SK-N-SH (cell line): Measurements from ENCODE around the gene THBD. TPM values are rescaled to one million over a fixed set of nuclear protein-coding genes. Genes with fewer than 3 reads are reported as not detected.

Source experiments
- CTCF ChIA-PET: fragments of 300-600, 350-600 bp; formaldehyde crosslinking; extraction: SDS; loops from one replicate; lab custom pipeline; 2021; lab: Yijun Ruan, JAX
- POLR2A ChIA-PET: fragments of 350-600 bp; sonication (Branson Sonifier 250); formaldehyde crosslinking; extraction: SDS; loops from one replicate; lab custom pipeline; 2020; ENCODE audit warnings: antibody characterized with exemption, inconsistent platforms; lab: Yijun Ruan, JAX
- DNase-seq: peaks from one replicate; pipeline ENCODE4 v3.0.0; 2012
- H2AFZ ChIP-seq: fragments of 200-600 bp; sonication (generic); 2 replicates; pipeline ENCODE4 v1.8.1; 2016; ENCODE audit warnings: antibody characterized with exemption, mild to moderate bottlenecking, low read depth
- H3F3A ChIP-seq: fragments of 200-600 bp; sonication (generic); replicated peaks from 2 replicates; pipeline ENCODE3; 2016; ENCODE audit warnings: antibody characterized with exemption, mild to moderate bottlenecking; ENCODE audit not compliant: insufficient read depth
- H3K27ac ChIP-seq, 2 experiments: fragments of 200-500 bp in 1 of 2; fragments of 200-600 bp in 1 of 2; sonication (Bioruptor generic) in 1 of 2; sonication (generic), shearing (Covaris generic) in 1 of 2; 2 replicates each; pipeline versions ENCODE4 v1.5.1 to v1.6.1; 2014 to 2016; ENCODE audit warnings: low read depth in 2 of 2, inconsistent platforms in 1 of 2, low read length in 1 of 2, mild to moderate bottlenecking in 1 of 2, mixed read lengths in 1 of 2
- H3K27me3 ChIP-seq: fragments of 200-600 bp; sonication (generic), shearing (Covaris generic); 2 replicates; pipeline ENCODE4 v1.6.1; 2016; ENCODE audit warnings: mixed run types; ENCODE audit not compliant: insufficient read depth
- H3K36me3 ChIP-seq, 2 experiments: fragments of 200-500 bp in 1 of 2; fragments of 200-600 bp in 1 of 2; sonication (Bioruptor generic) in 1 of 2; sonication (generic) in 1 of 2; replicated peaks in 1 of 2; 2 replicates each; pipeline versions ENCODE3 to v1.5.1; 2014 to 2016; ENCODE audit warnings: low read length in 1 of 2, mild to moderate bottlenecking in 1 of 2; ENCODE audit not compliant: insufficient read depth in 2 of 2, control insufficient read depth in 1 of 2
- H3K4me1 ChIP-seq, 2 experiments: fragments of 200-500 bp in 1 of 2; fragments of 200-600 bp in 1 of 2; sonication (Bioruptor generic) in 1 of 2; sonication (generic), shearing (Covaris generic) in 1 of 2; 2 replicates each; pipeline versions ENCODE4 v1.5.1 to v1.6.1; 2014 to 2016; ENCODE audit warnings: low read depth in 1 of 2, low read length in 1 of 2, mixed run types in 1 of 2; ENCODE audit not compliant: insufficient read depth in 2 of 2, control insufficient read depth in 1 of 2
- H3K4me2 ChIP-seq: fragments of 200-600 bp; sonication (generic), shearing (Covaris generic); 2 replicates; pipeline ENCODE4 v1.6.1; 2017; ENCODE audit warnings: mixed run types
- H3K4me3 ChIP-seq, 2 experiments: fragments of 200-500 bp in 1 of 2; fragments of 200-600 bp in 1 of 2; sonication (Bioruptor generic) in 1 of 2; sonication (generic), shearing (Covaris generic) in 1 of 2; 2 replicates each; pipeline versions ENCODE4 v1.5.1 to v1.8.1; 2014 to 2016; ENCODE audit warnings: low read depth in 2 of 2, inconsistent platforms in 1 of 2, low read length in 1 of 2, mild to moderate bottlenecking in 1 of 2, mixed read lengths in 1 of 2, moderate library complexity in 1 of 2
- H3K79me2 ChIP-seq: fragments of 200-600 bp; sonication (generic); 2 replicates; pipeline ENCODE4 v1.8.1; 2017; ENCODE audit warnings: mild to moderate bottlenecking; ENCODE audit not compliant: insufficient read depth
- H3K9ac ChIP-seq: fragments of 200-600 bp; sonication (generic); 2 replicates; pipeline ENCODE4 v1.6.1; 2017; ENCODE audit warnings: mixed run types
- H3K9me2 ChIP-seq: fragments of 200-600 bp; sonication (generic); 2 replicates; pipeline ENCODE4 v1.6.1; 2017; ENCODE audit warnings: mixed run types
- H3K9me3 ChIP-seq: fragments of 200-600 bp; sonication (generic); 2 replicates; pipeline ENCODE4 v1.6.1; 2017; ENCODE audit warnings: mixed run types, mild to moderate bottlenecking, moderate library complexity
- H4K20me1 ChIP-seq: fragments of 200-600 bp; sonication (generic); 2 replicates; pipeline ENCODE4 v1.6.1; 2017; ENCODE audit warnings: mild to moderate bottlenecking, mixed run types; ENCODE audit not compliant: insufficient read depth
- CTCF ChIP-seq: fragments of 200-600 bp; sonication (generic); IDR thresholded peaks from 2 replicates; pipeline ENCODE4 v1.6.1; 2017; ENCODE audit warnings: antibody characterized with exemption, mild to moderate bottlenecking, moderate library complexity
- ELF1 ChIP-seq: IDR thresholded peaks from 2 replicates; pipeline ENCODE4 v1.4.0; 2012
- FOSL2 ChIP-seq: IDR thresholded peaks from 2 replicates; pipeline ENCODE4 v1.4.0; 2012; ENCODE audit warnings: low read depth, mild to moderate bottlenecking, moderate library complexity, borderline replicate concordance
- FOXJ3 ChIP-seq: sonication (generic); formaldehyde crosslinking; IDR thresholded peaks from 2 replicates; pipeline ENCODE4 v1.5.1; 2020; ENCODE audit warnings: mild to moderate bottlenecking, missing genetic modification reagents
- GABPA ChIP-seq: IDR thresholded peaks from 2 replicates; pipeline ENCODE4 v1.4.0; 2012; ENCODE audit warnings: low read depth, mild to moderate bottlenecking
- IRF3 ChIP-seq: fragments of 150-350 bp; IDR thresholded peaks from 2 replicates; pipeline ENCODE4 v1.6.1; 2016; ENCODE audit warnings: mild to moderate bottlenecking, low read depth, low read length
- JUND ChIP-seq: IDR thresholded peaks from 2 replicates; pipeline ENCODE4 v1.4.0; 2012
- MXI1 ChIP-seq: IDR thresholded peaks from 2 replicates; pipeline ENCODE4 v1.6.1; 2012; ENCODE audit warnings: mild to moderate bottlenecking, low read depth, low read length, improper control_type of control experiment
- NRF1 ChIP-seq: IDR thresholded peaks from 2 replicates; pipeline ENCODE4 v1.6.1; 2012; ENCODE audit warnings: low read depth, mild to moderate bottlenecking, low read length
- POLR2AphosphoS5 ChIP-seq: IDR thresholded peaks from 2 replicates; pipeline ENCODE4 v1.6.1; 2012; ENCODE audit warnings: low read depth, low read length
- RAD21 ChIP-seq: IDR thresholded peaks from 2 replicates; pipeline ENCODE4 v1.6.1; 2012; ENCODE audit warnings: mild to moderate bottlenecking, low read length
- RCOR1 ChIP-seq: fragments of 150-350 bp; IDR thresholded peaks from 2 replicates; pipeline ENCODE4 v1.6.1; 2017; ENCODE audit warnings: antibody characterized with exemption, low read length
- RXRA ChIP-seq: IDR thresholded peaks from 2 replicates; pipeline ENCODE4 v1.4.0; 2012; ENCODE audit warnings: low read depth, mild to moderate bottlenecking, borderline replicate concordance
- SIN3A ChIP-seq: IDR thresholded peaks from 2 replicates; pipeline ENCODE4 v1.6.1; 2012; ENCODE audit warnings: low read depth, mild to moderate bottlenecking, low read length, moderate library complexity, borderline replicate concordance
- TAF1 ChIP-seq: IDR thresholded peaks from 2 replicates; pipeline ENCODE4 v1.6.1; 2012; ENCODE audit warnings: low read depth, mild to moderate bottlenecking, low read length, moderate library complexity, borderline replicate concordance
- TEAD4 ChIP-seq: IDR thresholded peaks from 2 replicates; pipeline ENCODE4 v1.4.0; 2012; ENCODE audit warnings: mild to moderate bottlenecking, borderline replicate concordance; ENCODE audit not compliant: insufficient read depth
- USF1 ChIP-seq: IDR thresholded peaks from 2 replicates; pipeline ENCODE4 v1.4.0; 2012; ENCODE audit warnings: low read depth, borderline replicate concordance
- USF2 ChIP-seq: fragments of 150-350 bp; IDR thresholded peaks from 2 replicates; pipeline ENCODE4 v1.6.1; 2017; ENCODE audit warnings: antibody characterized with exemption, low read length, low read depth, borderline replicate concordance
- ZBTB33 ChIP-seq: IDR thresholded peaks from 2 replicates; pipeline ENCODE4 v1.4.0; 2012; ENCODE audit warnings: low read depth, borderline replicate concordance
- WGBS: methylation state at CpG from one replicate; pipeline ENCODE4 v1.1.6; 2017; ENCODE audit warnings: low lambda C conversion rate; 5-methylcytosine and 5-hydroxymethylcytosine counted together
- polyA plus RNA-seq, 3 experiments: library from polyadenylated mRNA; depleted of rRNA; stranded (reverse); fragments of >200 nt; gene quantifications; 2 replicates each; pipeline ENCODE4 v1.2.3, GENCODE V29; 2012

THBD gene
- polyA plus RNA-seq, 1 of the 3 experiments (the other 2 are of a cell fraction): 0.33 TPM

GRCh38 chr20:23063168-23063567 lies 13.7 kb upstream of the THBD start:
- CTCF ChIA-PET: no interaction called here
- H3K27me3 ChIP-seq: peaks cover 32% of the 10 kb centered on the region; the same call in 1 of the 2 replicates
- no peak for DNase-seq
- no peaks in the 10 kb centered on the region for H3K9me2 ChIP-seq
- no peak overlapping the region for H2AFZ ChIP-seq
- no peak overlapping the region for H3K4me2 ChIP-seq
- no peak overlapping the region for H3K4me3 ChIP-seq
- H3K4me1 ChIP-seq: no peaks in the 10 kb centered on the region
- 26% methylated on average over 3 of the region's 3 CpGs for WGBS
- no peaks in the 10 kb centered on the region for H4K20me1 ChIP-seq
- no peak overlapping the region for H3K9ac ChIP-seq
- H3K79me2 ChIP-seq: no peaks in the 10 kb centered on the region
- POLR2A ChIA-PET: no interaction called here
- no peaks in the 10 kb centered on the region for H3F3A ChIP-seq
- no peaks in the 10 kb centered on the region for H3K9me3 ChIP-seq
- TF ChIP-seq RXRA (no peak), IRF3 (no peak), NRF1 (no peak), GABPA (no peak), TAF1 (no peak)
- H3K27ac ChIP-seq: no peak overlapping the region
- no peaks in the 10 kb centered on the region for H3K36me3 ChIP-seq

GRCh38 chr20:23062632-23063031 lies 13.2 kb upstream of the THBD start:
- Histone ChIP-seq H3K9ac (no peak overlapping the region), H4K20me1 (no peaks in the 10 kb centered on the region), H3K4me2 (no peak overlapping the region), H3K36me3 (no peaks in the 10 kb centered on the region), H3K4me1 (no peaks in the 10 kb centered on the region), H3K79me2 (no peaks in the 10 kb centered on the region), H3K9me3 (no peaks in the 10 kb centered on the region), H3K27me3 (peaks cover 29% of the 10 kb centered on the region; the same call in 1 of the 2 replicates), H2AFZ (no peak overlapping the region), H3K27ac (no peak overlapping the region), H3F3A (no peaks in the 10 kb centered on the region), H3K9me2 (no peaks in the 10 kb centered on the region), H3K4me3 (no peak overlapping the region)
- DNase-seq: no peak
- POLR2A ChIA-PET: no interaction called here
- TF ChIP-seq ZBTB33: no peak
- no peak for TF ChIP-seq USF2
- no peak for TF ChIP-seq CTCF
- TF ChIP-seq MXI1: no peak
- no peak for TF ChIP-seq JUND
- TF ChIP-seq FOSL2: no peak
- no peak for TF ChIP-seq POLR2AphosphoS5
- TF ChIP-seq USF1: no peak
- TF ChIP-seq ELF1: no peak
- no peak for TF ChIP-seq RAD21
- TF ChIP-seq RCOR1: no peak
- no peak for TF ChIP-seq TAF1
- no peak for TF ChIP-seq IRF3
- TF ChIP-seq GABPA: no peak
- no peak for TF ChIP-seq TEAD4
- TF ChIP-seq FOXJ3: no peak
- TF ChIP-seq SIN3A: no peak
- CTCF ChIA-PET: no interaction called here
